Neural cell (in vitro differentiated cells): Measurements from ENCODE around the gene COL17A1. TPM values are rescaled to one million over a fixed set of nuclear protein-coding genes. Genes with fewer than 3 reads are reported as not detected.

Experiments used
- H2AFZ ChIP-seq: fragments of 200-600, 300-800 bp; sonication (generic), shearing (Covaris generic); 2 replicates; pipeline ENCODE4 v1.6.0; 2014; ENCODE audit warnings: low read depth, mild to moderate bottlenecking, antibody characterized with exemption, low read length, moderate library complexity
- H3F3A ChIP-seq: fragments of 200-600 bp; shearing (Covaris generic); 2 replicates; pipeline ENCODE4 v1.6.1; 2016; ENCODE audit warnings: mild to moderate bottlenecking, moderate library complexity, mixed read lengths, antibody characterized with exemption, low read length; ENCODE audit not compliant: insufficient read depth, poor library complexity, severe bottlenecking
- H3K27ac ChIP-seq: fragments of 200-600, 300-800 bp; sonication (generic), shearing (Covaris generic); 2 replicates; pipeline ENCODE4 v1.5.1; 2014; ENCODE audit warnings: mild to moderate bottlenecking, low read length, moderate library complexity
- H3K27me3 ChIP-seq: fragments of 300-800, 200-600 bp; sonication (generic), shearing (Covaris generic); 2 replicates; pipeline ENCODE4 v1.6.0; 2014; ENCODE audit warnings: mild to moderate bottlenecking, low read depth, low read length, moderate library complexity; ENCODE audit not compliant: insufficient read depth
- H3K36me3 ChIP-seq: fragments of 300-800, 200-600 bp; sonication (generic), shearing (Covaris generic); 2 replicates; pipeline ENCODE4 v1.5.1; 2014; ENCODE audit warnings: mild to moderate bottlenecking, antibody characterized with exemption, low read length, moderate library complexity; ENCODE audit not compliant: insufficient read depth
- H3K4me2 ChIP-seq: fragments of 300-800, 200-600 bp; sonication (generic), shearing (Covaris generic); 2 replicates; pipeline ENCODE4 v1.6.0; 2014; ENCODE audit warnings: mild to moderate bottlenecking, low read length
- H3K4me3 ChIP-seq: fragments of 300-800, 200-600 bp; sonication (generic), shearing (Covaris generic); 2 replicates; pipeline ENCODE4 v1.5.1; 2014; ENCODE audit warnings: mild to moderate bottlenecking, low read length, moderate library complexity
- H3K79me2 ChIP-seq: fragments of 200-600 bp; shearing (Covaris generic); replicated peaks from 2 replicates; pipeline ENCODE4 v1.6.0; 2014; ENCODE audit warnings: mild to moderate bottlenecking, low read length, moderate library complexity; ENCODE audit not compliant: insufficient read depth
- H3K9ac ChIP-seq: fragments of 300-800, 200-600 bp; sonication (generic), shearing (Covaris generic); 2 replicates; pipeline ENCODE4 v1.6.1; 2016; ENCODE audit warnings: mild to moderate bottlenecking, low read length, mixed read lengths
- H3K9me2 ChIP-seq: fragments of 200-600 bp; shearing (Covaris generic); 2 replicates; pipeline ENCODE4 v1.6.1; 2016; ENCODE audit warnings: mild to moderate bottlenecking, low read length, mixed read lengths; ENCODE audit not compliant: insufficient read depth
- H3K9me3 ChIP-seq: fragments of 200-600, 300-800 bp; sonication (generic), shearing (Covaris generic); 2 replicates; pipeline ENCODE4 v1.6.1; 2016; ENCODE audit warnings: mild to moderate bottlenecking, mixed run types, low read length, moderate library complexity, mixed read lengths
- H4K20me1 ChIP-seq: fragments of 200-600 bp; shearing (Covaris generic); 2 replicates; pipeline ENCODE4 v1.6.1; 2016; ENCODE audit warnings: mild to moderate bottlenecking, mixed run types; ENCODE audit not compliant: insufficient read depth
- CTCF ChIP-seq: fragments of 450-650 bp; IDR thresholded peaks from 2 replicates; pipeline ENCODE4 v1.5.1; 2014; ENCODE audit warnings: antibody characterized with exemption, mild to moderate bottlenecking, moderate library complexity; ENCODE audit not compliant: poor library complexity, severe bottlenecking
- EP300 ChIP-seq: fragments of 450-650 bp; conservative IDR thresholded peaks from 2 replicates; pipeline ENCODE4 v1.6.1; 2014; ENCODE audit warnings: antibody characterized with exemption, mild to moderate bottlenecking, moderate library complexity; ENCODE audit not compliant: poor library complexity, severe bottlenecking
- EZH2 ChIP-seq: fragments of 200-600, 300-800 bp; shearing (Covaris generic), sonication (generic); IDR thresholded peaks from 2 replicates; pipeline ENCODE4 v1.6.1; 2014; ENCODE audit warnings: antibody characterized with exemption, low read length, borderline replicate concordance, mild to moderate bottlenecking; ENCODE audit not compliant: insufficient read depth, poor library complexity, severe bottlenecking
- MXI1 ChIP-seq: fragments of 450-650 bp; conservative IDR thresholded peaks from 2 replicates; pipeline ENCODE4 v1.6.1; 2014; ENCODE audit warnings: antibody characterized with exemption, mild to moderate bottlenecking; ENCODE audit not compliant: poor library complexity, severe bottlenecking
- POLR2AphosphoS5 ChIP-seq: IDR thresholded peaks from 2 replicates; pipeline ENCODE4 v1.6.1; 2012
- RAD21 ChIP-seq: fragments of 450-650 bp; conservative IDR thresholded peaks from 2 replicates; pipeline ENCODE4 v1.6.1; 2014; ENCODE audit warnings: antibody characterized with exemption, mild to moderate bottlenecking, moderate library complexity
- SMC3 ChIP-seq: fragments of 450-650 bp; conservative IDR thresholded peaks from 2 replicates; pipeline ENCODE4 v1.6.1; 2014; ENCODE audit warnings: antibody characterized with exemption, mild to moderate bottlenecking, moderate library complexity; ENCODE audit not compliant: poor library complexity
- TAF1 ChIP-seq: IDR thresholded peaks from 2 replicates; pipeline ENCODE4 v1.6.1; 2012; ENCODE audit warnings: low read depth
- polyA plus RNA-seq: library from polyadenylated mRNA; depleted of rRNA; stranded (reverse); fragments of >200 nt; gene quantifications from 2 replicates; pipeline ENCODE4 v1.2.3, GENCODE V29; 2014
- TF ChIP-seq, protein P1 (sequence below): IDR thresholded peaks from 2 replicates; pipeline ENCODE4 v1.6.1; 2012; ENCODE audit warnings: borderline replicate concordance

COL17A1 gene
- polyA plus RNA-seq, 1 donor from 2014 or later: not detected

DNA sequence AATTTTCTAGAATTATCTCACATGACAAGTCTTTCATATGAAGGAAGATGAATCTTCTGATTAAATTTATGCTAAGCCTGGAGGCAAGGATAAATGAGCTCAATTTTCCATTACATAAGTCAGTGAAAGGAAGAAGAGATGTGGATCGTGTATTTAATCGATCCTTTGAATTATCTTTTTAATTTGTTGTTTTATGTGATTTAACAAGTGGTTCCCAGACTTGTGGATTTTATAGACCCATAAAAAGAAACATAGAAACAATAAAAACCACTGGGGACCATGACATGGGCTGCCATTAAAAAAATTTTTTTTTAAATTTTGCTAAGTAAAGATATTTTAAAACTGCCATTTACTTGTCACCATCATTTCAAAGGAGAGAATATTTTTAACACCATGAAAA lies 73.8 kb downstream of the COL17A1 start:
- H3K36me3 ChIP-seq: no peaks in the 10 kb centered on the region
- no peak overlapping the region for H3K4me2 ChIP-seq
- TF ChIP-seq MXI1 (no peak), RAD21 (no peak), SMC3 (no peak), EP300 (no peak), EZH2 (no peak), CTCF (no peak), POLR2AphosphoS5 (no peak), TAF1 (no peak)
- TF ChIP-seq, protein P1, sequence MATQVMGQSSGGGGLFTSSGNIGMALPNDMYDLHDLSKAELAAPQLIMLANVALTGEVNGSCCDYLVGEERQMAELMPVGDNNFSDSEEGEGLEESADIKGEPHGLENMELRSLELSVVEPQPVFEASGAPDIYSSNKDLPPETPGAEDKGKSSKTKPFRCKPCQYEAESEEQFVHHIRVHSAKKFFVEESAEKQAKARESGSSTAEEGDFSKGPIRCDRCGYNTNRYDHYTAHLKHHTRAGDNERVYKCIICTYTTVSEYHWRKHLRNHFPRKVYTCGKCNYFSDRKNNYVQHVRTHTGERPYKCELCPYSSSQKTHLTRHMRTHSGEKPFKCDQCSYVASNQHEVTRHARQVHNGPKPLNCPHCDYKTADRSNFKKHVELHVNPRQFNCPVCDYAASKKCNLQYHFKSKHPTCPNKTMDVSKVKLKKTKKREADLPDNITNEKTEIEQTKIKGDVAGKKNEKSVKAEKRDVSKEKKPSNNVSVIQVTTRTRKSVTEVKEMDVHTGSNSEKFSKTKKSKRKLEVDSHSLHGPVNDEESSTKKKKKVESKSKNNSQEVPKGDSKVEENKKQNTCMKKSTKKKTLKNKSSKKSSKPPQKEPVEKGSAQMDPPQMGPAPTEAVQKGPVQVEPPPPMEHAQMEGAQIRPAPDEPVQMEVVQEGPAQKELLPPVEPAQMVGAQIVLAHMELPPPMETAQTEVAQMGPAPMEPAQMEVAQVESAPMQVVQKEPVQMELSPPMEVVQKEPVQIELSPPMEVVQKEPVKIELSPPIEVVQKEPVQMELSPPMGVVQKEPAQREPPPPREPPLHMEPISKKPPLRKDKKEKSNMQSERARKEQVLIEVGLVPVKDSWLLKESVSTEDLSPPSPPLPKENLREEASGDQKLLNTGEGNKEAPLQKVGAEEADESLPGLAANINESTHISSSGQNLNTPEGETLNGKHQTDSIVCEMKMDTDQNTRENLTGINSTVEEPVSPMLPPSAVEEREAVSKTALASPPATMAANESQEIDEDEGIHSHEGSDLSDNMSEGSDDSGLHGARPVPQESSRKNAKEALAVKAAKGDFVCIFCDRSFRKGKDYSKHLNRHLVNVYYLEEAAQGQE: no peak
- no peaks in the 10 kb centered on the region for H3K9me3 ChIP-seq
- no peaks in the 10 kb centered on the region for H3F3A ChIP-seq
- no peaks in the 10 kb centered on the region for H4K20me1 ChIP-seq
- H3K9me2 ChIP-seq: no peaks in the 10 kb centered on the region
- no peak overlapping the region for H2AFZ ChIP-seq
- no peaks in the 10 kb centered on the region for H3K27me3 ChIP-seq
- no peaks in the 10 kb centered on the region for H3K79me2 ChIP-seq
- H3K4me3 ChIP-seq: no peak overlapping the region
- H3K27ac ChIP-seq: no peak overlapping the region
- H3K9ac ChIP-seq: no peak overlapping the region

GRCh38 chr10:104005172-104005863 lies 80.4 kb downstream of the COL17A1 start:
- Histone ChIP-seq H3K4me2 (no peak overlapping the region), H3K36me3 (peaks cover 3% of the 10 kb centered on the region), H3F3A (no peaks in the 10 kb centered on the region)

More at GRCh38 chr10:104005172-104005863, 80.4 kb downstream of the COL17A1 start:
- Histone ChIP-seq H3K27me3 (no peaks in the 10 kb centered on the region), H2AFZ (no peak overlapping the region), H3K9me3 (no peaks in the 10 kb centered on the region), H3K79me2 (no peaks in the 10 kb centered on the region), H4K20me1 (no peaks in the 10 kb centered on the region), H3K9me2 (no peaks in the 10 kb centered on the region), H3K9ac (no peak overlapping the region), H3K27ac (no peak overlapping the region), H3K4me3 (no peak overlapping the region)
- TF ChIP-seq, protein P1: no peak
- TF ChIP-seq MXI1 (no peak), EP300 (no peak), CTCF (no peak), TAF1 (no peak), POLR2AphosphoS5 (no peak)
